Measurements from ENCODE around the gene RBM20. TPM values are rescaled to one million over a fixed set of nuclear protein-coding genes. Genes with fewer than 3 reads are reported as not detected.

Gene RBM20
- total RNA-seq, 2 donors from 2014 or later, result 7.8 to 13.9 TPM

GRCh38 chr10:110808615-110809014, 164.5 kb downstream of the RBM20 start:
- DNase-seq (ENCODE audit: low spot score) (no peak), ATAC-seq (ENCODE audit: insufficient number of reproducible peaks, low FRiP score, low read depth) (no peak)
- peaks cover 0 to 7% of the 10 kb centered on the region in 2 donors for H3K4me1 ChIP-seq (ENCODE audit: control insufficient read depth in 1 of 2, low read depth in 2 of 2)
- no peaks in the 10 kb centered on the region for H3K27me3 ChIP-seq (replicated peaks; ENCODE audit: insufficient read depth)
- TF ChIP-seq CTCF (IDR thresholded peaks at IDR 0.05), result no peak
- no peak overlapping the region for H3K27ac ChIP-seq
- H3K36me3 ChIP-seq, result peaks cover 4% of the 10 kb centered on the region
- no peaks in the 10 kb centered on the region for H3K9me3 ChIP-seq
- H3K4me3 ChIP-seq, result no peak overlapping the region

GRCh38 chr10:110810625-110811024, 166.5 kb downstream of the RBM20 start:
- peaks cover 0 to 5% of the 10 kb centered on the region in 2 donors for H3K4me1 ChIP-seq (ENCODE audit: control insufficient read depth in 1 of 2, low read depth in 2 of 2)
- H3K27ac ChIP-seq, result no peak overlapping the region
- H3K9me3 ChIP-seq, result no peaks in the 10 kb centered on the region
- ATAC-seq (ENCODE audit: insufficient number of reproducible peaks, low FRiP score, low read depth) (no peak), DNase-seq (ENCODE audit: low spot score) (no peak)
- no peak for TF ChIP-seq CTCF (IDR thresholded peaks at IDR 0.05)
- H3K27me3 ChIP-seq (replicated peaks; ENCODE audit: insufficient read depth), result no peaks in the 10 kb centered on the region
- no peak overlapping the region for H3K4me3 ChIP-seq
- peaks cover 4% of the 10 kb centered on the region for H3K36me3 ChIP-seq

- DNase-seq (ENCODE audit: low spot score), result no peak
- no peak for TF ChIP-seq CTCF (IDR thresholded peaks at IDR 0.05)
Observed at GRCh38 chr10:110811791-110812581, 167.8 kb downstream of the RBM20 start.

GRCh38 chr10:110812583-110812982, 168.4 kb downstream of the RBM20 start:
- Histone ChIP-seq H3K4me1 (ENCODE audit: control insufficient read depth in 1 of 2, low read depth in 2 of 2) (peaks cover 0 to 8% of the 10 kb centered on the region in 2 donors), H3K9me3 (no peaks in the 10 kb centered on the region), H3K27ac (no peak overlapping the region), H3K27me3 (replicated peaks; ENCODE audit: insufficient read depth) (no peaks in the 10 kb centered on the region), H3K36me3 (peaks cover 4% of the 10 kb centered on the region), H3K4me3 (no peak overlapping the region)
- no peak for TF ChIP-seq CTCF (IDR thresholded peaks at IDR 0.05)
- DNase-seq (ENCODE audit: low spot score) (no peak), ATAC-seq (ENCODE audit: insufficient number of reproducible peaks, low FRiP score, low read depth) (no peak)

More at GRCh38 chr10:110811791-110812581, 167.8 kb downstream of the RBM20 start:
- Histone ChIP-seq H3K4me3 (no peak overlapping the region), H3K4me1 (ENCODE audit: control insufficient read depth in 1 of 2, low read depth in 2 of 2) (peaks cover 0 to 8% of the 10 kb centered on the region in 2 donors), H3K36me3 (peaks cover 4% of the 10 kb centered on the region), H3K27me3 (replicated peaks; ENCODE audit: insufficient read depth) (no peaks in the 10 kb centered on the region), H3K9me3 (no peaks in the 10 kb centered on the region), H3K27ac (no peak overlapping the region)
- no peak for ATAC-seq (ENCODE audit: insufficient number of reproducible peaks, low FRiP score, low read depth)

GRCh38 chr10:110813743-110814472, 169.8 kb downstream of the RBM20 start:
- no peak for ATAC-seq (ENCODE audit: insufficient number of reproducible peaks, low FRiP score, low read depth)
- no peak for DNase-seq (ENCODE audit: low spot score)

More at GRCh38 chr10:110813743-110814472, 169.8 kb downstream of the RBM20 start:
- no peak for TF ChIP-seq CTCF (IDR thresholded peaks at IDR 0.05)
- Histone ChIP-seq H3K27me3 (replicated peaks; ENCODE audit: insufficient read depth) (no peaks in the 10 kb centered on the region), H3K9me3 (no peaks in the 10 kb centered on the region), H3K27ac (no peak overlapping the region), H3K4me3 (no peak overlapping the region), H3K4me1 (ENCODE audit: control insufficient read depth in 1 of 2, low read depth in 2 of 2) (peaks cover 6 to 22% of the 10 kb centered on the region in 2 donors), H3K36me3 (peaks cover 4% of the 10 kb centered on the region)
